GM21528 (cell line): Measurements from ENCODE around the gene TMEM248.
A peak's percentile ranks its signal among the peaks of the same experiment; 100 is the strongest.
"Not testable (repeated sequence)": the region's sequence is repeated elsewhere in the genome, so short reads cannot be mapped to it uniquely, and the experiment has no call there.

ENCODE experiments used
- ATAC-seq: cut with Tn5 transposase; IDR thresholded peaks from one replicate; pipeline ENCODE4 v1.9.1; 2021; ENCODE audit warnings: mild to moderate bottlenecking, moderate library complexity; ENCODE audit not compliant: unreplicated experiment, low FRiP score

TMEM248 gene

DNA sequence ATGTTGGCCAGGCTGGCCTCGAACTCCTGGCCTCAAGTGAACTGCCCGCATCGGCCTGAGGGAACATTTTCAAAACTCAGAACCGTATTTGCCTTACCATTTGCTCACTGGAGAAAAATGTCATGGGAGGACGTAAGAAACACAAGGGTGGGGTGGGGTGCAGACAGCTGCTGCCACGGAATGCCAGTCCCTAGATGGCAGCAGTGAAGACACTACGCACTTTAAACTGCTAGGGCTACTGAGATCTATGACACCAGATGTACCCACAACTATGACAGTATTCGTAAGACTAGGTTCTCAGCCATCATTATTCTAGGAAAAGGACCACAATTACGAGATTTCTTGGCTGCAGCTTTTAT is 73.6 kb downstream of the TMEM248 start:
- peak; percentile 39 for ATAC-seq

DNA sequence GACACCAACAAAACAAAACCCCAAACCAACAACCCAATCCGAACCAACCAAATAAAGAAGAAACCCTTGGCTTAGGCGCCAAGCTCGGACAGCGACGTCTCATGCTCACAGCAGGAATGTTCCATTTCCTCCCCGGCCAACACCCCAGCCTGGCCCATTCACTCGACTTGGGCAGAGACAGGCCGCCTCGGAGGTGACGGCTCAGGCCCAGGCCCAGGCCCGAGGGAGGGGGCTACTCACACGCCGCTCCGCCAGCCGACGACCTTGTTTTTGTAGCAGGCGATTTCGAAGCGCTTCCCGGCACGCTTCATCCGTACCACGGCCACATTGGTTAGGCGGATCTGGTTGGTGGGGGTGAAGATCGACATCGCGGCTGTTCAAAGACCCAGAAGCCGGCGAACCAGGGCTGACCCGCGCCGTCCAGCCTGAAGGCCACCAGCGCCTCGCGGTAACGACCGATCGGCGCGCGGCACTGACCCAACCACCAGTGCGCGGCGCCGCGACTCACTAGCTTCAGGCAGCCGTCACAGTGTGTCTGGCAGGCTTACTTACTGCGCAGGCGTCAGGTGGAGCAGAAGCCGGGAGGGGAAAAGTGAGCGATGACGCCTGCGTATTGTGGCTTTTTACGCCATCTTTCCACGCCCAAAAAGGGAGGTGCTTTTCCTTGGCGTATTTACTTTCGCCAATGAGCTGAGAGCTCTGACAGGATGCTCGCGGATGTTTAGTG is 74.2 kb downstream of the TMEM248 start, which contains the start of gene SBDS:
Gene SBDS, minus strand, starts transcription at position 537 of the 727 bp plus-strand sequence. Its CDS starts 169 bp downstream, at position 368.
- ATAC-seq = peak; percentile 66

GRCh38 chr7:66996444-66997191 is 75.6 kb downstream of the TMEM248 start, which contains the start of gene TYW1:
TYW1 (plus strand) TSS chr7:66996833; CDS start chr7:66996979, 146 bp downstream.
- ATAC-seq = peak; percentile 88

DNA sequence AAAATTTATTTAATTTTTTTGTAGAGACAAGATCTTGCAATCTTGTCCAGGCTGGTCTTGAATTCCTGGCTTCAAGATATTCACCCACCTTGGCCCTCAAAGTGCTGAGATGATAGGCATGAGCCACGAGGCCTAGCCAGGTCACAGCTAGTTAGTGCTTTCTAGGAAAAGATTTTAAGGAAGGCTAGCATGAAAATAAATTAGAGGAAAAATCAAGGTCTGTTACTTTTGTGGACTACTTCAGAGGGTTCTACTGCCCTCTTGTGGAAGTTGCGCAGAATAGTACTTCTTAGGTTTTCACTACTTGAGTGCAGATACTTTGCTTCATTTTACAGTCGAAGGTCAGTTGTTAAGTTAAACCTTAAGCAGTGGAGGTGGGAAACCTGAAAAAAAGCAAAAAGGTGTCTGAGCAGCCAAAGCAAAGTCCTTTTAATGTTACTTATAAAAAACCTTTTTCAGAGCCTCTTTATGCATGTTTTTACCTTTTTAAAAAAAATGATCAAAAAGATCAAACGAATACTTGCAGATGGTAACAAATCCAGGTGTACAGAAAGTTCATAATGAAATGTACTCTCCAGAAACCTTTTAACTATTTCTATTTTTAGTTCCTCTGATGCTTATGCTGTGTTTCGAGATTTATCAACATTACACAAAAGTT is 79.7 kb downstream of the TMEM248 start:
- not testable (repeated sequence) for ATAC-seq

GRCh38 chr7:67004145-67004544 is 83.1 kb downstream of the TMEM248 start:
- ATAC-seq = not testable (repeated sequence)

GRCh38 chr7:67006965-67007364 is 85.9 kb downstream of the TMEM248 start:
- ATAC-seq = no peak
